ENCODE results near the gene ASB13. TPM values are rescaled to one million over a fixed set of nuclear protein-coding genes. Genes with fewer than 3 reads are reported as not detected.

Gene ASB13
- total RNA-seq, 1 donor from 2014 or later: 15.3 TPM

- ATAC-seq: no peak
Measured at GRCh38 chr10:5647507-5648240, 18.7 kb downstream of the ASB13 start.

GRCh38 chr10:5645944-5646617 is 20.3 kb downstream of the ASB13 start:
- ATAC-seq: no peak

- ATAC-seq: peak; percentile 37
Measured at GRCh38 chr10:5645375-5645774, 21.0 kb downstream of the ASB13 start.

DNA sequence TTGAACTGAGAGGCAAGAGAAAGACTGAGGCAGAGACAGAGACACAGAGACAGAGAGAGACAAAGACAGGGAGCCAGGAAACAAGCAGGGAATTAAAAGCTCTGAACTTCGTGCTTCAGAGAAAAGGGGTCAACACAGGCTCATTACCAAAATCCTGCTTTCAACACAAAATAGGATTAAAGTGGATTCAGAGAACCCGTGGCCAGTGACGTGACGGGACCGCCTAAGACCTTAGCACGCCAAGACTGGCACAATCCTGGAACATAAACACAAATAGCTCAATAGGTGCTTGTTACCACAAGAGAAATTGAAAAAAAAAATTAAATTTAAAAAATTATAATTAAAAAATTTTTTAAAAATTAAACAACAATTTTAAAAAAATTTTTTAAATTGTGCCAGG is 21.5 kb downstream of the ASB13 start:
- ATAC-seq: no peak

- ATAC-seq: no peak
Measured at GRCh38 chr10:5643346-5644067, 22.9 kb downstream of the ASB13 start.

- ATAC-seq: no peak
Measured at GRCh38 chr10:5641501-5641900, 24.9 kb downstream of the ASB13 start.

DNA sequence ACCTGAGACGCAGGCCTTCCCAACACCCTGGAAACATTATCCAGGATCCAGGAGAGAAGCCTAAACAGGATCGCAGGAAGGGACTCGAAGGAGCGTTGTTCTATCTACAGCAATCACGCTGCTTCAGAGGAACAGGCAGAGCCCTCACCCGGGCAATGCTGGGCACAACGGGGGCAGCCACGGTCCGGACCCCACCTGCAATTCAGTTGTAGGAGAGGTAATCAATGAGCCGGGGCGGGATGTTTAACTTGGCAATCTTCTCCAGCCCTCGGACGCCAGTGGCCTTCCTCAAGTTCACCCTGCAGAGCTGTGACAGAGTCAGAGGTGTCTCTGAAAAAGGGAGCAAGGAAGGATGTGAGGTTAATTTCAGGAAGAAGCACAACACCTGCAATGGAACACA is 25.9 kb downstream of the ASB13 start:
- no peak for ATAC-seq

DNA sequence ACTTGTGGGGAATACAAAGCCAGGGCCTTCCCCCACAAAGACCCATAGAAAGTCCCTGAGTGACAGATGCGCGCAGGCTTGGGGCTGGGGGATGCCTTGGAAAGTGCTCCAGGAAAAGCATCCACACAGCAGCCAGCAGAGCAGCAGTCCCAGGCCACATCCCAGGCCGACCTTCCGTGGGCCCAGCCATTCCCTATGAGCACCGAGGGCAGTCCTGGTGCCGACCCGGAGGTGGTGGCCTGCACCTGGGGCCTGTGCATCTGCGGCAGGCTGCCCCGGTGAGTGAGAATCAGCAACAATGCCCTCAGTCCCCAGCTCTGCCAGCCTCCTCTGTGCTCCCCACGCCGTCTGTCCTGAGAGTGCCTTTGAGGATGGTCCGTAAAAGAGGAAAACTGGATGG is 26.4 kb downstream of the ASB13 start:
- ATAC-seq: no peak

DNA sequence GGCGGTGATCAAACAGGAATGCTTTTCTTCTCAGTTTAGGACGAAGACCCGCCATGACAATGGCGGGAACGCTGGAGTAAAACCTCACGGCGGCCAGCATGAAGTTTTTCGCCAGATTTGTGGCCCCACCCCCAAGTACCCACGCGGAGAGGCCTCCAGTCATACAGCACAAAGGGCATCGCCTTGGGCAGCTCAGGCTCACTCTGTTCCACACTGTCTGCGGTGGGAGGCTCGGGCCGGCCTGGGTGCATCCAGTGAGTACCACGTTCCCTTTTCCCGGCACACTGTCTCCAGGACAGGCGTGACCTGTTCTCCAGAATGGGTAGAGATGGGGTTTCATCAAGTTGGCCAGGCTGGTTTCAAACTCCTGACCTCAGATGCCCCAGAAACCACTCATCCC is 27.3 kb downstream of the ASB13 start:
- no peak for ATAC-seq

DNA sequence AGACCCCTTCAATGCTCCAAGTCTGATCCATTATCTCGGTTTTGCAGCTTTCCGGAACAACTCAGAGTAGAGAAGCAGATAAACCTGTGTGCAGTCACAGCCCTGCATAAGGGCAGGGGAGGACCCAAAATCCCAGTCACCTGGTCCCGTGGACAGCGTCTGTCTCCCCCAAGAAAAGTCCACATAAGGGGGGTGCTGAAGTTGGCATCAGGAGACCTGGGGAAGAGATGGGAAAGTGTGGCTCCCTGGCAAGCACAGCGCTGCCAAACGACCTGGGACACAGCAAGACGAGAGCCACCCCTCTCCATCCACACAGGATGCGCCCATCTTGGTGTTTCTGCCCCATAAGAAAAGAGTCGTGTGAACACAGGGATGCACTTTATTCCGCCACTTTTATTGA is 27.9 kb downstream of the ASB13 start:
- no peak for ATAC-seq

DNA sequence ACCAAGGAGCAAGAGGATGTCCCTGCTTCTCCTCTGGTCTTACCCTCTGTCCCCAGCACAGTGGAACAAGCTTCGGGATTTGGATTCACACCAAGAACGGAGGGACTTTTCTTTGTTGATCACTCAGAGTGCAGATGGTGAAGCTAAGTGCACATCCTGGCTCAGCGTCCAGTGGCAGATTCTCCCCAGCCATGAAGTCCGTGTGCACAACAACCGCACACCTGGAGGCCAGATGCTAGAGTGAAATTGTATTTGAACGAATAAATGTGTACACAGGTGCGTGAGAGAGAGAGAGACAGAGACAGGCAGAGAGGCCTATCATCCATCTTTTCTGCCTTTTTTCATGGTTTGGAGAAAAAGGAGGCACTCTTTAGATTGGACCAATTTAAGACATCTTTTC is 31.5 kb downstream of the ASB13 start:
- ATAC-seq: no peak

GRCh38 chr10:5633166-5633749 is 33.1 kb downstream of the ASB13 start:
- ATAC-seq: no peak

DNA sequence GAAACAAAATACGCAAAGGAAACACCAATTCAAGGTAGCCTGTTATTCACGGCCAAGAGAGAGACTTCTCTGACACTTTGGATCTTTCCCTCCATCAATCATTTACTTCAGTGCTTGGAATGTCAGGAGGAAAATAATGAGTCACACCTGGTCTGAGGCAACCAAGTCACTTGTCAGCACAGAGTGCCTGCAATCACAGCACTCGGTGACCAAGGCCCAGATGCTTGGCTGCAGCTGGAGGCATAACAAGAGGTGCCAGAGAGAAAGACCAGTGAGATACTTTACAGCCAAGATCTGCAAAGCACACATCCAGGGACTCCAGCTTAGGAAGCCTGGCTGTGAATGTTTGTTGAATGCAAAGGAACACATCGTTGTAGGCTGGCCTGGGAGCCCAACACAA is 33.9 kb downstream of the ASB13 start:
- ATAC-seq: peak; percentile 58

DNA sequence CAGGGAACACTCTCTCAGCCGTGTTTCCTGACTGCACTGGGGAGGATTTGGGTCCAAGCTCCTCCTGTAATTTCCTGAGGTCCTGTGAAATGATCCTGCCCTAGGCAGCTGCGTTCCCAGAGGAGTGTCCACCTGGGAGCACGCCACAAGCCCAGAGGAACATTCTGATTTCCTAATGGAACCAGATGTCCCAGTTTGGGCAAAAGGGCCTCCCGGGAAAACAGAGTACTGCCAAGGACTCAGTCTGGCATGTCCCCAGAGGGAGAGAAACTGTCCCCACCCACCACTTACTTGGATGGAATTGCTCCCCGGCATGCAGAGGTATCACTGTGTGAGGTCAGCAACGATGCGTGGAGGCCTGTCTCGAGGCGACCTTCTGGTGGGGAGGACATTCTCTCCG is 34.5 kb downstream of the ASB13 start:
- no peak for ATAC-seq

DNA sequence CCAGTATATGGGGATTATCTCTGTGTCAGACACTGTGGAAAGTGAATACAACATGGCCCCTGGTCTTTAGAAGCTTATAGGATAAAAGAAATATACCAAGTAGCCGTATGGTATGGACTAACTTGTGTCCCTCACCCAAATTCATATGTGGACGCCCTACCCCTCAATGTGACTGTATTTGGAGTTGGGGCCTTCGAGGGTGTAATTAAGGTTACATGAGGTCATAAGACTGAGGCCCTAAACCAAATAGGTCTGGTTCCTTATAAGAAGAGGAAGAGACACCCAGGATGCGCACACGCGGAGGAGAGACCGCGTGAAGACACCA is 36.3 kb downstream of the ASB13 start:
- no peak for ATAC-seq

GRCh38 chr10:5629303-5630111 is 36.9 kb downstream of the ASB13 start:
- peak; percentile 84 for ATAC-seq

DNA sequence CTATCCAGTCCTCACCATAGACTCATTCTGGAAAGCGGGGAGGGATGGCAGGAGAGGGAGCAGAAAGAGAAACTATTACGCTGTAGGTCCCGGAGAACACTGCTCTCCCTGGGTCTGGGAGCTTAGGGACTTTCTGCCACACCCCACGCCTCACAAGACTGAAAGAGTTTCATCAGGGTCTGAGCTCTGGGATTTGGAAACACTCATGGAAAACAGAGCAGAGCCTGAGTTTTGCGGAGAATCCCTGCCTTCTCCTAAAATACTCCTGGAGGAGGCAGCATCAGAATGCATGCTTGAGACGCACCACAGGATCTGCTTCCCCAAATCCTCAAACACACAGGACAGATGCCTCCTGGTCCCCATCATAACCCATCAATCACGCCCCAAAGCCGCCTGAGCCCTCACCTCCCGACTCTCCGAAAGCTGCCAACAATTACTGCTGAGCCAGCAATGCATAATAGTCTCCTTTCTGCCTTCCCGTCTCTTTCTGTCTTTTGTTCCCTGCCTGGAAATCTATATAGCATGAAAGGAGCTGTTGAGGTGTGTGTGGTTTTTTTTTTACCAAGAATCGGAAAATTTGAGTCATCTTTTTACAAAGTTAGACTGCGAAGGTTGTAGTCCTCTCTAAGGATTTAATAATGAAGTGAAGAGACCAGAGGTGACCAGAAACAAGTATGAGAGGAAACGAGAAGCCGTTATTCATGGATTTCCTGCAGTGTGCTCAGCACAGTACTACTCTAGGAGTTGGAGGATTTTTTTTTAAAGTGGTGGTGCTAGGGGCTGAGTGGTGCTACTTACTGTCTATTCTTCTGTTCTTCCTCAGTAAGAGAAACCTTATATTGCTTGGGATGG is 37.7 kb downstream of the ASB13 start:
- peak; percentile 21 for ATAC-seq

GRCh38 chr10:5627486-5628044 is 38.8 kb downstream of the ASB13 start:
- no peak for ATAC-seq

DNA sequence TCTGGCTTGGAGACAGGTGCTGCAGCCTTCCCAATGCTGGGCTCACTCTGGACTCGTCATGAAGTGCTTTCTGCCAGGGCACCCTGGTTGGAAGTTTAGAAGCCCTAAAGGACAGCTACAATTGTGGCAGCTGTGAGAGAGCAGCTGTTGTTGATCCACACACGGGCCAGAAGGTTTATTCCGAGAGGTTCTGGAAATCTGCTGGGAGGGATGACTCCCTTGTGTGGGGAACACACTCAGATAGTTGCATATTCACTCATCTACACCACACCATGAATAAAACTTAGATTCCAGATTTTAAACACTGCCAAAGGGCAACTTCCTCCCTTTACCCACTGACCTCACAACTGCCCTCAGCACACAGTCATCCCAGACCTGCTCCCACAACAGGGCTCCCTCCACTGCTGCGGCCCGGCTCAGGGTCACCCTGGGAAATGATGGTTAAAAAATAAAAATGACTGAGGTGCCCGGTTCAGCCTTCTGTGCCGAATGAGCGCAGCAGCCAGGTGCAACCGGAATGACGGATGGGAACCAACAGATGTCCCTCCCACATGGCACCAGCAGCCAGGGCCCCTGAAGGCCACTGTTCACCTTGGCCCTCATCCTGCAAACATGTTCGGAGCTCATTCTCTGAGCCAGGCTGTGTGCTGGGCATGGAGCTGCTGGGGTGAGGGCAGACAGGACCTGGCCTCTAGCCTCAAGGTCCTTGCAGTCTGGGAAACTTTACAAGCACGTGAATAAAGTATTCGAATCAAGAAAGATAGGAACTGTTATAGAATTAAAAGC is 40.2 kb downstream of the ASB13 start:
- ATAC-seq: no peak

DNA sequence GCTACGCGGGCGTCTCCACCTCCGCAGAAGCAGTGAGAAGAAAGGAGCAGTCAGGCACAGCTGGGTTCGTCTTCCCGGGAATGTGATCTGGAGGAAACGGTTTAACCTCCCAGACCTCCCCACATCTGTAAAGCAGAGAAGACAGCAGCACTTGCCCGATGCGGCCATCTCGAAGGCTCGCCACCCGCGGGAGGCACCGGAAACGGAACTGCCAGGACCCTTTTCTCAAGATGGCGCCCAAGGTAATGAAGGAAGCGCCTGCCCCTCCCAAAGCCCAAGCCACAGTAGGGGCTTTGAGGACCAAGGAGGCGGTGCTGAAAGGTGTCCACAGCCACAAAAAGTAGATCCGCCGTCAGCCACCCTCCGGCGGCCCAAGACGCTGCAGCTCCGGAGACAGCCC is 41.7 kb downstream of the ASB13 start:
- ATAC-seq: no peak
